DND-41 (cell line): ENCODE data around the gene ZBTB14.

Experiments
- ATAC-seq: fragments of 200-7000 bp; cut with Tn5 transposase; 3 replicates; pipeline ENCODE4 v1.9.1; 2021; ENCODE audit warnings: low read depth; ENCODE audit not compliant: insufficient read depth
- DNase-seq: peaks from one replicate; pipeline ENCODE4 v3.0.0-alpha.2; 2020
- H2AFZ ChIP-seq: 2 replicates; pipeline ENCODE4 v1.6.0; 2012; ENCODE audit warnings: low read depth, low read length
- H3K27ac ChIP-seq: 2 replicates; pipeline ENCODE4 v1.5.1; 2012; ENCODE audit warnings: low read length, inconsistent platforms
- H3K27me3 ChIP-seq: fragments of 200-600 bp; sonication (generic); 2 replicates; pipeline ENCODE4 v1.6.0; 2012; ENCODE audit warnings: low read length, mild to moderate bottlenecking, inconsistent platforms; ENCODE audit not compliant: insufficient read depth, poor library complexity
- H3K36me3 ChIP-seq: 2 replicates; pipeline ENCODE4 v1.5.1; 2012; ENCODE audit warnings: low read length, inconsistent platforms; ENCODE audit not compliant: insufficient read depth
- H3K4me1 ChIP-seq: 2 replicates; pipeline ENCODE4 v1.5.1; 2012; ENCODE audit warnings: mild to moderate bottlenecking, low read length; ENCODE audit not compliant: insufficient read depth
- H3K4me2 ChIP-seq: 2 replicates; pipeline ENCODE4 v1.6.0; 2012; ENCODE audit warnings: mild to moderate bottlenecking, moderate library complexity, low read length, inconsistent platforms; ENCODE audit not compliant: insufficient read depth
- H3K4me3 ChIP-seq, 2 experiments: fragments of 200-600 bp in 1 of 2; shearing (Covaris generic) in 1 of 2; 2 replicates each; pipeline ENCODE4 v1.5.1; 2012 to 2016; ENCODE audit warnings: inconsistent platforms in 2 of 2, low read length in 2 of 2, mild to moderate bottlenecking in 2 of 2, low read depth in 1 of 2, moderate library complexity in 1 of 2
- H3K79me2 ChIP-seq: 2 replicates; pipeline ENCODE4 v1.6.0; 2012; ENCODE audit warnings: low read length, inconsistent platforms; ENCODE audit not compliant: insufficient read depth
- H3K9ac ChIP-seq: 2 replicates; pipeline ENCODE4 v1.6.0; 2012; ENCODE audit warnings: low read depth, mild to moderate bottlenecking, inconsistent platforms, low read length, moderate library complexity
- H3K9me3 ChIP-seq: 2 replicates; pipeline ENCODE4 v1.5.1; 2012; ENCODE audit warnings: low read length, moderate library complexity, mild to moderate bottlenecking, inconsistent platforms; ENCODE audit not compliant: insufficient read depth, severe bottlenecking
- H4K20me1 ChIP-seq: 2 replicates; pipeline ENCODE4 v1.6.0; 2012; ENCODE audit warnings: low read length; ENCODE audit not compliant: insufficient read depth
- CTCF ChIP-seq: IDR thresholded peaks from 2 replicates; pipeline ENCODE4 v1.5.1; 2012; ENCODE audit warnings: borderline replicate concordance, low read length, moderate library complexity, mild to moderate bottlenecking; ENCODE audit not compliant: poor library complexity, severe bottlenecking; ENCODE audit errors: extremely low read depth
- EZH2 ChIP-seq: IDR thresholded peaks from 3 replicates; pipeline ENCODE4 v1.6.1; 2012; ENCODE audit warnings: borderline replicate concordance, low read depth, mild to moderate bottlenecking, moderate library complexity, low read length, inconsistent platforms; ENCODE audit not compliant: severe bottlenecking

Gene ZBTB14

GRCh38 chr18:5268874-5269273, 26.7 kb downstream of the ZBTB14 start:
- ATAC-seq, result no peak
- Histone ChIP-seq H3K4me2 (no peak overlapping the region), H3K27me3 (no peaks in the 10 kb centered on the region), H3K36me3 (no peaks in the 10 kb centered on the region), H3K27ac (no peak overlapping the region), H3K9ac (no peak overlapping the region), H3K9me3 (no peaks in the 10 kb centered on the region), H3K79me2 (no peaks in the 10 kb centered on the region), H3K4me1 (no peaks in the 10 kb centered on the region), H3K4me3 (no peak overlapping the region), H2AFZ (no peak overlapping the region), H4K20me1 (no peaks in the 10 kb centered on the region)
- TF ChIP-seq EZH2, result no peak
- no peak for TF ChIP-seq CTCF
- no peak for DNase-seq

GRCh38 chr18:5266721-5267120, 28.8 kb downstream of the ZBTB14 start:
- Histone ChIP-seq H3K27me3 (no peaks in the 10 kb centered on the region), H2AFZ (no peak overlapping the region), H3K4me2 (no peak overlapping the region), H3K4me3 (no peak overlapping the region), H3K36me3 (no peaks in the 10 kb centered on the region), H3K9me3 (no peaks in the 10 kb centered on the region), H4K20me1 (no peaks in the 10 kb centered on the region), H3K79me2 (no peaks in the 10 kb centered on the region), H3K4me1 (no peaks in the 10 kb centered on the region), H3K9ac (no peak overlapping the region), H3K27ac (no peak overlapping the region)
- no peak for TF ChIP-seq CTCF
- TF ChIP-seq EZH2, result no peak
- DNase-seq (no peak), ATAC-seq (no peak)

- Histone ChIP-seq H3K4me3 (no peak overlapping the region), H3K27me3 (no peaks in the 10 kb centered on the region), H3K27ac (no peak overlapping the region), H3K4me2 (no peak overlapping the region), H3K9me3 (no peaks in the 10 kb centered on the region), H3K4me1 (no peaks in the 10 kb centered on the region), H3K36me3 (no peaks in the 10 kb centered on the region), H3K9ac (no peak overlapping the region), H4K20me1 (no peaks in the 10 kb centered on the region), H2AFZ (no peak overlapping the region), H3K79me2 (no peaks in the 10 kb centered on the region)
- DNase-seq (no peak), ATAC-seq (no peak)
- TF ChIP-seq EZH2, result no peak
- TF ChIP-seq CTCF, result no peak
Measured at GRCh38 chr18:5253910-5254309, 41.6 kb downstream of the ZBTB14 start.

- no peak overlapping the region for H2AFZ ChIP-seq
- H3K27me3 ChIP-seq, result no peaks in the 10 kb centered on the region
- H3K36me3 ChIP-seq, result no peaks in the 10 kb centered on the region
- TF ChIP-seq CTCF (no peak), EZH2 (no peak)
- no peaks in the 10 kb centered on the region for H3K79me2 ChIP-seq
- H4K20me1 ChIP-seq, result no peaks in the 10 kb centered on the region
- ATAC-seq, result no peak
- H3K27ac ChIP-seq, result no peak overlapping the region
- no peak for DNase-seq
- no peak overlapping the region for H3K9ac ChIP-seq
- no peaks in the 10 kb centered on the region for H3K4me1 ChIP-seq
- no peak overlapping the region for H3K4me3 ChIP-seq
- H3K4me2 ChIP-seq, result no peak overlapping the region
- no peaks in the 10 kb centered on the region for H3K9me3 ChIP-seq
Measured at GRCh38 chr18:5251117-5251516, 44.4 kb downstream of the ZBTB14 start.
